Measurements from ENCODE around the gene CHN2.
"Not testable (repeated sequence)": the region's sequence is repeated elsewhere in the genome, so short reads cannot be mapped to it uniquely, and the experiment has no call there.

Gene CHN2

GRCh38 chr7:29190349-29191045 is 4.1 kb upstream of the CHN2 start:
- no peak for DNase-seq

- DNase-seq = no peak
Measured at GRCh38 chr7:29192323-29192722, 2.3 kb upstream of the CHN2 start.

GRCh38 chr7:29192811-29193210 is 1.8 kb upstream of the CHN2 start:
- no peak for DNase-seq

GRCh38 chr7:29193316-29194205 is 1.0 kb upstream of the CHN2 start:
- no peak for DNase-seq

- peak; percentile 10 for DNase-seq
Measured at GRCh38 chr7:29194206-29194593, 375 bp upstream of the CHN2 start.

- DNase-seq = no peak
Measured at GRCh38 chr7:29196191-29196590, 1.6 kb downstream of the CHN2 start.

- DNase-seq = no peak
Measured at GRCh38 chr7:29196971-29197595, 2.5 kb downstream of the CHN2 start.

GRCh38 chr7:29197916-29198315 is 3.3 kb downstream of the CHN2 start:
- no peak for DNase-seq

GRCh38 chr7:29199776-29200175 is 5.2 kb downstream of the CHN2 start:
- DNase-seq = no peak

GRCh38 chr7:29202651-29203069 is 8.1 kb downstream of the CHN2 start:
- DNase-seq = no peak

GRCh38 chr7:29204491-29205272 is 10.1 kb downstream of the CHN2 start:
- DNase-seq = no peak

GRCh38 chr7:29207162-29207801 is 12.7 kb downstream of the CHN2 start:
- DNase-seq = no peak

- no peak for DNase-seq
Measured at GRCh38 chr7:29208410-29209250, 14.1 kb downstream of the CHN2 start.

GRCh38 chr7:29209745-29210144 is 15.2 kb downstream of the CHN2 start:
- no peak for DNase-seq

GRCh38 chr7:29212736-29213135 is 18.2 kb downstream of the CHN2 start:
- not testable (repeated sequence) for DNase-seq

GRCh38 chr7:29214056-29214455 is 19.5 kb downstream of the CHN2 start:
- no peak for DNase-seq

- DNase-seq = no peak
Measured at GRCh38 chr7:29214816-29215215, 20.2 kb downstream of the CHN2 start.

- no peak for DNase-seq
Measured at GRCh38 chr7:29216128-29216527, 21.6 kb downstream of the CHN2 start.

- DNase-seq = no peak
Measured at GRCh38 chr7:29217113-29217512, 22.5 kb downstream of the CHN2 start.

GRCh38 chr7:29224726-29225125 is 30.2 kb downstream of the CHN2 start:
- no peak for DNase-seq

- no peak for DNase-seq
Measured at GRCh38 chr7:29228289-29229011, 33.9 kb downstream of the CHN2 start.
